Suprapubic skin (tissue), 4 donors: Measurements from ENCODE around the gene WAC. TPM values are rescaled to one million over a fixed set of nuclear protein-coding genes. Genes with fewer than 3 reads are reported as not detected.

Experiments
- DNase-seq, 2 donors: peaks; one replicate each; pipeline ENCODE4 v3.0.0-alpha.2; 2019; ENCODE audit warnings: low spot score in 2 of 2
- H3K27ac ChIP-seq: fragments of 200-600 bp; sonication (generic); one replicate; pipeline ENCODE4 v1.5.1; 2019
- H3K27me3 ChIP-seq: fragments of 200-600 bp; sonication (generic); one replicate; pipeline ENCODE4 v1.5.1; 2019
- H3K36me3 ChIP-seq: fragments of 200-600 bp; sonication (generic); one replicate; pipeline ENCODE4 v1.5.1; 2019
- H3K4me1 ChIP-seq: fragments of 200-600 bp; sonication (generic); one replicate; pipeline ENCODE4 v1.5.1; 2019
- H3K4me3 ChIP-seq: fragments of 200-600 bp; sonication (generic); one replicate; pipeline ENCODE4 v1.5.1; 2019; ENCODE audit warnings: mild to moderate bottlenecking
- H3K9me3 ChIP-seq: fragments of 200-600 bp; sonication (generic); one replicate; pipeline ENCODE4 v1.5.1; 2019
- EP300 ChIP-seq: sonication (generic); formaldehyde crosslinking; IDR thresholded peaks from one replicate; pipeline ENCODE4 v1.6.1; 2017; ENCODE audit warnings: antibody characterized with exemption
- POLR2A ChIP-seq, 2 donors: fragments of 450-650 bp; IDR thresholded peaks; one replicate each; pipeline ENCODE4 v1.6.1; 2017; ENCODE audit warnings: antibody characterized with exemption in 2 of 2, mild to moderate bottlenecking in 2 of 2, moderate library complexity in 2 of 2
- POLR2AphosphoS5 ChIP-seq, 3 donors: sonication (generic); formaldehyde crosslinking; IDR thresholded peaks; one replicate each; pipeline ENCODE4 v1.6.1; 2017; ENCODE audit warnings: antibody characterized with exemption in 3 of 3
- WGBS: methylation state at CpG from one replicate; pipeline ENCODE4 v1.1.5; 2018; 5-methylcytosine and 5-hydroxymethylcytosine counted together
- total RNA-seq, 4 donors: library from RNA; depleted of rRNA; stranded (reverse); fragments of >200 nt; gene quantifications; one replicate each; pipeline ENCODE4 v1.1.0, GENCODE V29; 2016
- TF ChIP-seq, protein P1 (sequence below), 2 donors: fragments of 200-600 bp in 1 of 2; fragments of 450-650 bp in 1 of 2; sonication (generic) in 1 of 2; IDR thresholded peaks; one replicate each; pipeline ENCODE4 v1.5.1; 2016 to 2019; ENCODE audit warnings: antibody characterized with exemption in 2 of 2, mild to moderate bottlenecking in 1 of 2, moderate library complexity in 1 of 2

The WAC gene
- total RNA-seq, 4 donors from 2014 or later, result 91.6 to 164 (median 107) TPM

DNA sequence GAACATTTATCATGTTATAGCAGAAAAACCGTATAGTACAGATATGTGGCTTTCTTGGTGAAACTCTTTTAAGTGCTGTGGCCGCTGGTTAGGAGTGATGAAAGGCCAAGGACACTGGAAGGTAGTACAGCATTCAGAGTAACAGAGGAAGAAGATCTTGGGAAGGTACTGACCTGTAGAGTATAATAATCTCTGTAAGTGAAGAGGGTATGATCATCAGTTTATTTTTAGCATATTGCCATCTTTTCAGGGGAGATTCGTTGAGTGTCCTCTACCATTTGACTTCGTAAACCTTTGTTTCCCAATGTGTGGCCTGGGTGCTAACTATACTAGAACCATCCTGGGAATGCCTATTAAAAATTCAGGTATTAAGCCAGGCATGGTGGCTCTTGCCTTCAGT is 44.6 kb downstream of the WAC start:
- no peak overlapping the region for H3K27ac ChIP-seq
- WGBS, result 85% methylated on average over 4 of the region's 4 CpGs
- H3K9me3 ChIP-seq, result no peaks in the 10 kb centered on the region
- H3K36me3 ChIP-seq, result peaks cover 5% of the 10 kb centered on the region
- H3K4me1 ChIP-seq, result peaks cover 16% of the 10 kb centered on the region
- TF ChIP-seq POLR2A (IDR thresholded peaks at IDR 0.05) (no peak), EP300 (no peak), POLR2AphosphoS5 (IDR thresholded peaks at IDR 0.05) (no peak)
- TF ChIP-seq, protein P1, sequence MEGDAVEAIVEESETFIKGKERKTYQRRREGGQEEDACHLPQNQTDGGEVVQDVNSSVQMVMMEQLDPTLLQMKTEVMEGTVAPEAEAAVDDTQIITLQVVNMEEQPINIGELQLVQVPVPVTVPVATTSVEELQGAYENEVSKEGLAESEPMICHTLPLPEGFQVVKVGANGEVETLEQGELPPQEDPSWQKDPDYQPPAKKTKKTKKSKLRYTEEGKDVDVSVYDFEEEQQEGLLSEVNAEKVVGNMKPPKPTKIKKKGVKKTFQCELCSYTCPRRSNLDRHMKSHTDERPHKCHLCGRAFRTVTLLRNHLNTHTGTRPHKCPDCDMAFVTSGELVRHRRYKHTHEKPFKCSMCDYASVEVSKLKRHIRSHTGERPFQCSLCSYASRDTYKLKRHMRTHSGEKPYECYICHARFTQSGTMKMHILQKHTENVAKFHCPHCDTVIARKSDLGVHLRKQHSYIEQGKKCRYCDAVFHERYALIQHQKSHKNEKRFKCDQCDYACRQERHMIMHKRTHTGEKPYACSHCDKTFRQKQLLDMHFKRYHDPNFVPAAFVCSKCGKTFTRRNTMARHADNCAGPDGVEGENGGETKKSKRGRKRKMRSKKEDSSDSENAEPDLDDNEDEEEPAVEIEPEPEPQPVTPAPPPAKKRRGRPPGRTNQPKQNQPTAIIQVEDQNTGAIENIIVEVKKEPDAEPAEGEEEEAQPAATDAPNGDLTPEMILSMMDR (IDR thresholded peaks at IDR 0.05), result no peak
- H3K4me3 ChIP-seq, result no peak overlapping the region
- no peaks in the 10 kb centered on the region for H3K27me3 ChIP-seq
- DNase-seq, result no peak

GRCh38 chr10:28578454-28578853 is 45.5 kb downstream of the WAC start:
- no peak for TF ChIP-seq POLR2A (IDR thresholded peaks at IDR 0.05)
- TF ChIP-seq, protein P1 (IDR thresholded peaks at IDR 0.05), result no peak
- no peak for TF ChIP-seq EP300
- no peak for TF ChIP-seq POLR2AphosphoS5 (IDR thresholded peaks at IDR 0.05)
- no peak overlapping the region for H3K27ac ChIP-seq
- DNase-seq, result no peak
- peaks cover 5% of the 10 kb centered on the region for H3K36me3 ChIP-seq
- H3K4me3 ChIP-seq, result no peak overlapping the region
- H3K4me1 ChIP-seq, result peaks cover 16% of the 10 kb centered on the region
- 95% methylated on average over 2 of the region's 2 CpGs for WGBS
- H3K9me3 ChIP-seq, result no peaks in the 10 kb centered on the region
- H3K27me3 ChIP-seq, result no peaks in the 10 kb centered on the region

GRCh38 chr10:28580825-28581224 is 47.9 kb downstream of the WAC start:
- WGBS, result 91% methylated on average over 1 of the region's 1 CpG
- H3K4me3 ChIP-seq, result no peak overlapping the region
- no peak overlapping the region for H3K27ac ChIP-seq
- TF ChIP-seq, protein P1 (IDR thresholded peaks at IDR 0.05), result no peak
- TF ChIP-seq POLR2A (IDR thresholded peaks at IDR 0.05) (no peak), POLR2AphosphoS5 (IDR thresholded peaks at IDR 0.05) (no peak), EP300 (no peak)
- no peaks in the 10 kb centered on the region for H3K9me3 ChIP-seq
- DNase-seq, result no peak
- H3K27me3 ChIP-seq, result no peaks in the 10 kb centered on the region
- H3K36me3 ChIP-seq, result peaks cover 15% of the 10 kb centered on the region
- H3K4me1 ChIP-seq, result peaks cover 6% of the 10 kb centered on the region

GRCh38 chr10:28581916-28582315 is 49.0 kb downstream of the WAC start:
- Histone ChIP-seq H3K4me3 (no peak overlapping the region), H3K9me3 (no peaks in the 10 kb centered on the region), H3K27ac (no peak overlapping the region), H3K36me3 (peaks cover 19% of the 10 kb centered on the region), H3K4me1 (peaks cover 8% of the 10 kb centered on the region), H3K27me3 (no peaks in the 10 kb centered on the region)
- DNase-seq, result no peak
- TF ChIP-seq, protein P1 (IDR thresholded peaks at IDR 0.05), result no peak
- no peak for TF ChIP-seq EP300
- TF ChIP-seq POLR2A (IDR thresholded peaks at IDR 0.05), result no peak
- no peak for TF ChIP-seq POLR2AphosphoS5 (IDR thresholded peaks at IDR 0.05)
- 75% methylated on average over 2 of the region's 2 CpGs for WGBS

DNA sequence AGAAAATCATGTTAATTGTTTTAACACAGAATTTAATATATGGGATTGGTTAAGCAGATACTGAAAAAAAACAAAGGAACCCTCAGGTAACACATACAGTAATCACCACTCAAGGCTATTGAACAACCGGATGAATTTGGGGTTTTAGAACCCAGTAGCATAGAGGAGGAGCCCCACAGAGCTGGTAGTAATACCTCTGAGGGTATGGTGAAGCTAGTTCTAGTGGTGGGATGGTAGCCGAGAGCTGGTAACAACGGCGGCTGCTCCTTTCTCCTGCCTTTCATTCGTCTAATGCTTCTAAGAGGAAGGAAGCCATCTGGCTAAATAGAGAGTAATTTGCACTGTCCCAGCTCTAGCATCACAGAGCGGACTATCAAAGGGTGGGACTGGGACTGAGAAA is 52.2 kb downstream of the WAC start:
- 71% methylated on average over 6 of the region's 6 CpGs for WGBS
- no peaks in the 10 kb centered on the region for H3K9me3 ChIP-seq
- DNase-seq, result no peak
- peaks cover 27% of the 10 kb centered on the region for H3K4me1 ChIP-seq
- peaks cover 24% of the 10 kb centered on the region for H3K36me3 ChIP-seq
- TF ChIP-seq POLR2A (IDR thresholded peaks at IDR 0.05) (no peak), POLR2AphosphoS5 (IDR thresholded peaks at IDR 0.05) (no peak), EP300 (no peak)
- TF ChIP-seq, protein P1 (IDR thresholded peaks at IDR 0.05), result no peak
- H3K27ac ChIP-seq, result no peak overlapping the region
- H3K4me3 ChIP-seq, result no peak overlapping the region
- H3K27me3 ChIP-seq, result no peaks in the 10 kb centered on the region
